Measurements from ENCODE around the gene IL12RB2. TPM values are rescaled to one million over a fixed set of nuclear protein-coding genes. Genes with fewer than 3 reads are reported as not detected.

The IL12RB2 gene
- total RNA-seq, 1 experiment from 2014 or later, result not detected

DNA sequence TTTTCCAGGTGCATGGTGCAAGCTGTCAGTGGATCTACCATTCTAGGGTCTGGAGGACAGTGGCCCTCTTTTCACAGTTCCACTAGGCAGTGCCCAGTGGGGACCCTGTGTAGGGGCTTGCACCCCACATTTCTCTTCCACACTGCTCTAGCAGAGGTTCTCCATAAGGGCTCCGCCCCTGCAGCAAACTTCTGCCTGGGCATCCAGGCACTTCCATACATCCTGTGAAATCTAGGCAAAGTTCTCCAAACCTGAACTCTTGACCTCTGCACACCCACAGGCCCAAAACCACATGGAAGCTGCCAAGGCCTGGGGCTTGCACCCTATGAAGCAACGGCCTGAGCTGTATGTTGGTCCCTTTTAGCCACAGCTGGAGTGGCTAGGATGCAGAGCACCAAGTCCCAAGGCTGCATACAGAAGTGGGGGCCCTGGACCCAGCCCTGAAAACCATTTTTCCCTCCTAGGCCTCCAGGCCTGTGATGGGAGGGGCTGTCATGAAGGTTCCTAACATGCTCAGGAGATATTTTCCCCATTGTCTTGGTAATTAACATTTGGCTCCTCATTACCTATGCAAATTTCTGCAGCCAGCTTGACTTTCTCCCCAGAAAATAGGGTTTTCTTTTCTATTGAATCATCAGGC, 76.4 kb downstream of the IL12RB2 start:
- DNase-seq (no peak), ATAC-seq (no peak)
- no peaks in the 10 kb centered on the region for H3K9me3 ChIP-seq (ENCODE audit: low read length)
- H3K4me3 ChIP-seq (ENCODE audit: low read length), result no peak overlapping the region
- intact Hi-C loops (cut with micrococcal nuclease), result no loop called here
- no TSS peak for BruUV-seq (replicated peaks)
- CTCF ChIA-PET, result no interaction called here
- H3K9me2 ChIP-seq (replicated peaks; ENCODE audit: low read length), result no peaks in the 10 kb centered on the region
- no peak overlapping the region for H2AFZ ChIP-seq (ENCODE audit: low read length)
- H4K20me1 ChIP-seq (ENCODE audit: low read length), result no peaks in the 10 kb centered on the region
- H3K4me2 ChIP-seq (ENCODE audit: low read length), result no peak overlapping the region
- TF ChIP-seq EZH2 (IDR thresholded peaks at IDR 0.05; ENCODE audit: low read length, unreplicated experiment) (no peak), EZH2phosphoT487 (IDR thresholded peaks at IDR 0.05; ENCODE audit: borderline replicate concordance, low read length) (no peak)
- TF ChIP-seq, protein P1, sequence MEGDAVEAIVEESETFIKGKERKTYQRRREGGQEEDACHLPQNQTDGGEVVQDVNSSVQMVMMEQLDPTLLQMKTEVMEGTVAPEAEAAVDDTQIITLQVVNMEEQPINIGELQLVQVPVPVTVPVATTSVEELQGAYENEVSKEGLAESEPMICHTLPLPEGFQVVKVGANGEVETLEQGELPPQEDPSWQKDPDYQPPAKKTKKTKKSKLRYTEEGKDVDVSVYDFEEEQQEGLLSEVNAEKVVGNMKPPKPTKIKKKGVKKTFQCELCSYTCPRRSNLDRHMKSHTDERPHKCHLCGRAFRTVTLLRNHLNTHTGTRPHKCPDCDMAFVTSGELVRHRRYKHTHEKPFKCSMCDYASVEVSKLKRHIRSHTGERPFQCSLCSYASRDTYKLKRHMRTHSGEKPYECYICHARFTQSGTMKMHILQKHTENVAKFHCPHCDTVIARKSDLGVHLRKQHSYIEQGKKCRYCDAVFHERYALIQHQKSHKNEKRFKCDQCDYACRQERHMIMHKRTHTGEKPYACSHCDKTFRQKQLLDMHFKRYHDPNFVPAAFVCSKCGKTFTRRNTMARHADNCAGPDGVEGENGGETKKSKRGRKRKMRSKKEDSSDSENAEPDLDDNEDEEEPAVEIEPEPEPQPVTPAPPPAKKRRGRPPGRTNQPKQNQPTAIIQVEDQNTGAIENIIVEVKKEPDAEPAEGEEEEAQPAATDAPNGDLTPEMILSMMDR (conservative IDR thresholded peaks at IDR 0.05; ENCODE audit: low read depth, low read length), result no peak
- H3K9ac ChIP-seq (ENCODE audit: low read length), result no peak overlapping the region
- H3K4me1 ChIP-seq (ENCODE audit: insufficient read depth, low read length), result no peaks in the 10 kb centered on the region
- no peaks in the 10 kb centered on the region for H3K79me2 ChIP-seq (ENCODE audit: low read length)
- no peaks in the 10 kb centered on the region for H3F3A ChIP-seq (ENCODE audit: low read length, unreplicated experiment)
- POLR2A ChIA-PET (ENCODE audit: unreplicated experiment), result no interaction called here
- peaks cover 21% of the 10 kb centered on the region for H3K36me3 ChIP-seq (ENCODE audit: low read depth, low read length)
- no peak overlapping the region for H3K27ac ChIP-seq (ENCODE audit: low read length)
- no peaks in the 10 kb centered on the region for H3K27me3 ChIP-seq (ENCODE audit: low read length)

- H3K27ac ChIP-seq (ENCODE audit: low read length), result no peak overlapping the region
- H3K4me3 ChIP-seq (ENCODE audit: low read length), result no peak overlapping the region
- H3K27me3 ChIP-seq (ENCODE audit: low read length), result no peaks in the 10 kb centered on the region
- H3F3A ChIP-seq (ENCODE audit: low read length, unreplicated experiment), result no peaks in the 10 kb centered on the region
- peak; percentile 27; the same call in 1 of the 2 replicates for ATAC-seq
- intact Hi-C loops (cut with micrococcal nuclease), result no loop called here
- H3K36me3 ChIP-seq (ENCODE audit: low read depth, low read length), result peaks cover 26% of the 10 kb centered on the region
- H2AFZ ChIP-seq (ENCODE audit: low read length), result no peak overlapping the region
- H3K9ac ChIP-seq (ENCODE audit: low read length), result no peak overlapping the region
- H3K4me1 ChIP-seq (ENCODE audit: insufficient read depth, low read length), result no peaks in the 10 kb centered on the region
- peak; percentile 35 for DNase-seq
- no peak for TF ChIP-seq EZH2 (IDR thresholded peaks at IDR 0.05; ENCODE audit: low read length, unreplicated experiment)
- H3K9me2 ChIP-seq (replicated peaks; ENCODE audit: low read length), result no peaks in the 10 kb centered on the region
- H4K20me1 ChIP-seq (ENCODE audit: low read length), result no peaks in the 10 kb centered on the region
- H3K79me2 ChIP-seq (ENCODE audit: low read length), result no peaks in the 10 kb centered on the region
- ChIA-PET POLR2A (ENCODE audit: unreplicated experiment) (no interaction called here), CTCF (no interaction called here)
- no peak overlapping the region for H3K4me2 ChIP-seq (ENCODE audit: low read length)
- H3K9me3 ChIP-seq (ENCODE audit: low read length), result no peaks in the 10 kb centered on the region
- no TSS peak for BruUV-seq (replicated peaks)
Observed at GRCh38 chr1:67390041-67390887, 82.6 kb downstream of the IL12RB2 start.

DNA sequence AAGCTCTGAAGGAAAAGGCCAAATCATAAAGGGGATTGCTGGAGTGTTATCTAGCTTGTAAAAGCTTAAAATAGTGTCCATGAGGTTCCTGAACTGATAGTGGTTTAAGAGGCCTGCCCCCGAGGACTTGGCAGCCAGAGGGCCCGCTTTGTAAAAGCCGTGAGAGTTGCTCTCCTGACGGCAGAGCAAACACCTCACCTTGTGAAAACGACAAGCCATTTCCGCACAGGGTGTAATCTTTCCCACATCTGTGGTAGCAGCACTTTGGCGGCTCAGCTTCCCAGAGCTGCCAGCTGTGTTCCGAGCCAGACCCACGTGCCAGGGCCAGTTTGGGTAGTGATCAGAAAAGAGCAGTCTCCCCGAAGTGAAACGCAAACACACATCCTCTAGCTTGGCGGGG, 85.6 kb downstream of the IL12RB2 start:
- intact Hi-C loops (cut with micrococcal nuclease), result no loop called here
- POLR2A ChIA-PET (ENCODE audit: unreplicated experiment), result no interaction called here
- no peaks in the 10 kb centered on the region for H3K9me3 ChIP-seq (ENCODE audit: low read length)
- H3K4me2 ChIP-seq (ENCODE audit: low read length), result no peak overlapping the region
- no peaks in the 10 kb centered on the region for H3K79me2 ChIP-seq (ENCODE audit: low read length)
- no peaks in the 10 kb centered on the region for H3F3A ChIP-seq (ENCODE audit: low read length, unreplicated experiment)
- TF ChIP-seq, protein P1 (conservative IDR thresholded peaks at IDR 0.05; ENCODE audit: low read depth, low read length), result no peak
- TF ChIP-seq EZH2 (IDR thresholded peaks at IDR 0.05; ENCODE audit: low read length, unreplicated experiment) (no peak), EZH2phosphoT487 (IDR thresholded peaks at IDR 0.05; ENCODE audit: borderline replicate concordance, low read length) (no peak)
- no peak overlapping the region for H3K4me3 ChIP-seq (ENCODE audit: low read length)
- no peak overlapping the region for H3K27ac ChIP-seq (ENCODE audit: low read length)
- DNase-seq, result no peak
- H4K20me1 ChIP-seq (ENCODE audit: low read length), result no peaks in the 10 kb centered on the region
- no peaks in the 10 kb centered on the region for H3K9me2 ChIP-seq (replicated peaks; ENCODE audit: low read length)
- no peak overlapping the region for H2AFZ ChIP-seq (ENCODE audit: low read length)
- peaks cover 16% of the 10 kb centered on the region; the same call in 1 of the 2 replicates for H3K36me3 ChIP-seq (ENCODE audit: low read depth, low read length)
- no peak for ATAC-seq
- no peaks in the 10 kb centered on the region for H3K4me1 ChIP-seq (ENCODE audit: insufficient read depth, low read length)
- BruUV-seq (replicated peaks), result no TSS peak
- no peak overlapping the region for H3K9ac ChIP-seq (ENCODE audit: low read length)
- CTCF ChIA-PET, result no interaction called here
- no peaks in the 10 kb centered on the region for H3K27me3 ChIP-seq (ENCODE audit: low read length)
